ENCODE data around the gene ZNF316.
"Not testable (repeated sequence)": the region's sequence is repeated elsewhere in the genome, so short reads cannot be mapped to it uniquely, and the experiment has no call there.

The ZNF316 gene

DNA sequence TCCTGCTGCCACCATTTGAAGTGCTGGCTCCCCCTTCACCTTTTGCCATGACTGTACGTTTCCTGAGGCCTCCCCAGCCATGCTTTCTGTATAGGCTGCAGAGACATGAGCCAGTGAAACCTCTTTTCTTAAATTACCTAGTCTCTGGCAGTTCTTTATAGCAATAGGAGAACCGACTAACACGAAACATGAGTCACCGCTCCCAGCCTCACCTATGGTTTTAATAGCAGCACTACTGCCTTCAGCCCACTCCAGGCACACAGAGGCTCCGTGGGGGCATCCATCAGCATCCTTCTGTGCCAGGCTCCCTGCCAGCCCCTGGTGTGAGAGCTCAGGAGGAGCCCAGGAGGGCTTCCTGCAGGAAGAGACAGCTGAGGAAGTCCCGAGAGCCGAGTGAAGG, 5.5 kb upstream of the ZNF316 start:
- TF ChIP-seq, protein P1, sequence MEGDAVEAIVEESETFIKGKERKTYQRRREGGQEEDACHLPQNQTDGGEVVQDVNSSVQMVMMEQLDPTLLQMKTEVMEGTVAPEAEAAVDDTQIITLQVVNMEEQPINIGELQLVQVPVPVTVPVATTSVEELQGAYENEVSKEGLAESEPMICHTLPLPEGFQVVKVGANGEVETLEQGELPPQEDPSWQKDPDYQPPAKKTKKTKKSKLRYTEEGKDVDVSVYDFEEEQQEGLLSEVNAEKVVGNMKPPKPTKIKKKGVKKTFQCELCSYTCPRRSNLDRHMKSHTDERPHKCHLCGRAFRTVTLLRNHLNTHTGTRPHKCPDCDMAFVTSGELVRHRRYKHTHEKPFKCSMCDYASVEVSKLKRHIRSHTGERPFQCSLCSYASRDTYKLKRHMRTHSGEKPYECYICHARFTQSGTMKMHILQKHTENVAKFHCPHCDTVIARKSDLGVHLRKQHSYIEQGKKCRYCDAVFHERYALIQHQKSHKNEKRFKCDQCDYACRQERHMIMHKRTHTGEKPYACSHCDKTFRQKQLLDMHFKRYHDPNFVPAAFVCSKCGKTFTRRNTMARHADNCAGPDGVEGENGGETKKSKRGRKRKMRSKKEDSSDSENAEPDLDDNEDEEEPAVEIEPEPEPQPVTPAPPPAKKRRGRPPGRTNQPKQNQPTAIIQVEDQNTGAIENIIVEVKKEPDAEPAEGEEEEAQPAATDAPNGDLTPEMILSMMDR (IDR thresholded peaks at IDR 0.05; ENCODE audit: borderline replicate concordance, control extremely low read depth, extremely low read depth, insufficient read depth, missing control alignments), result no peak
- DNase-seq (ENCODE audit: low spot score), result no peak
- in situ Hi-C loops (cut with MboI; ENCODE audit: low sequenced_read_pairs, unreplicated experiment), result no loop called here

DNA sequence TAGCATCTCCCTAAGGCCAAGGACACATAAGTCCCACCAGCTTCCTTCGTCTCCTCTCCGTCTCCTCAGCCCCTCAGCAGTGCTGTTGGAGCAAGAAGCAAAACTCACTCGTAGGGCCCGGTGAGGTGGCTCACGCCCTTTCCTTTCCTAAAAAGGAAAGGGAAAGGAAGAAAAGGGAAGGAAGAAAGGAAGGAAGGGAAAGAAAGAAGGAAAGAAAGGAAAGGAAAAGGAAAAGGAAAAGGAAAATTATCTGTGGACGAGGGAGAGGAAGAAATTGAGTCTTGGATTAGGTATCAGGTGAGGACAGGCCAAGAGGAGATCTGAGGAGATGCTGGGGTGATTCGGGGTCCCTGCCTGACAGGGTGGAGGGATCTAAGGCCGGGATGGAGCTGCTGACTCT, 3.1 kb upstream of the ZNF316 start:
- TF ChIP-seq, protein P1 (IDR thresholded peaks at IDR 0.05; ENCODE audit: borderline replicate concordance, control extremely low read depth, extremely low read depth, insufficient read depth, missing control alignments), result no peak
- no peak for DNase-seq (ENCODE audit: low spot score)
- in situ Hi-C loops (cut with MboI; ENCODE audit: low sequenced_read_pairs, unreplicated experiment), result no loop called here

DNA sequence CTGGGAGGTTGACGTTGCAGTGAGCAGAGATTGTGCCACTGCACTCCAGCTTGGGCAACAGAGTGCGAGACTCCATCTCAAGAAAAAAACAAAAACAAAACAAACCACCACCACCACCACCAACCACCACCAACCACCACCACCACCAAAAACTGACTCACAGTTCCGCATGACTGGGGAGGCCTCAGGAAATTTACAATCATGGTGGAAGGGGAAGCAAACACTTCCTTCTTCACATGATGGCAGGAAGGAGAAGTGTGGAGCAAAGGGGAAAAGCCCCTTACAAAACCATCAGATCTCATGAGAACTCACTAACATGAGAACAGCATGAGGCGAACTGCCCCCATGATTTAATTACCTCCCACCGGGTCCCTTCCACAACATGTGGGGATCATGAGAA, 2.1 kb upstream of the ZNF316 start:
- in situ Hi-C loops (cut with MboI; ENCODE audit: low sequenced_read_pairs, unreplicated experiment); DNase-seq (ENCODE audit: low spot score): not testable (repeated sequence)

- in situ Hi-C loops (cut with MboI; ENCODE audit: low sequenced_read_pairs, unreplicated experiment), result no loop called here
These were observed 569 bp downstream of the ZNF316 start for GRCh38 chr7:6637544-6638229.

GRCh38 chr7:6639032-6639431, 1.9 kb downstream of the ZNF316 start:
- DNase-seq (ENCODE audit: low spot score), result no peak
- TF ChIP-seq, protein P1 (IDR thresholded peaks at IDR 0.05; ENCODE audit: borderline replicate concordance, control extremely low read depth, extremely low read depth, insufficient read depth, missing control alignments), result no peak
- in situ Hi-C loops (cut with MboI; ENCODE audit: low sequenced_read_pairs, unreplicated experiment), result no loop called here

More at GRCh38 chr7:6637544-6638229, 569 bp downstream of the ZNF316 start:
- peak; percentile 95 for DNase-seq (ENCODE audit: low spot score)
- TF ChIP-seq, protein P1 (IDR thresholded peaks at IDR 0.05; ENCODE audit: borderline replicate concordance, control extremely low read depth, extremely low read depth, insufficient read depth, missing control alignments), result peak; percentile 22

GRCh38 chr7:6639627-6640026, 2.5 kb downstream of the ZNF316 start:
- in situ Hi-C loops (cut with MboI; ENCODE audit: low sequenced_read_pairs, unreplicated experiment), result no loop called here
- DNase-seq (ENCODE audit: low spot score), result no peak
- TF ChIP-seq, protein P1 (IDR thresholded peaks at IDR 0.05; ENCODE audit: borderline replicate concordance, control extremely low read depth, extremely low read depth, insufficient read depth, missing control alignments), result no peak

GRCh38 chr7:6640246-6640721, 3.2 kb downstream of the ZNF316 start:
- in situ Hi-C loops (cut with MboI; ENCODE audit: low sequenced_read_pairs, unreplicated experiment), result no loop called here
- DNase-seq (ENCODE audit: low spot score), result no peak

More at GRCh38 chr7:6640246-6640721, 3.2 kb downstream of the ZNF316 start:
- TF ChIP-seq, protein P1 (IDR thresholded peaks at IDR 0.05; ENCODE audit: borderline replicate concordance, control extremely low read depth, extremely low read depth, insufficient read depth, missing control alignments), result no peak

All from GM13976 (cell line).